ENCODE measurements around the gene JSRP1.

DNA sequence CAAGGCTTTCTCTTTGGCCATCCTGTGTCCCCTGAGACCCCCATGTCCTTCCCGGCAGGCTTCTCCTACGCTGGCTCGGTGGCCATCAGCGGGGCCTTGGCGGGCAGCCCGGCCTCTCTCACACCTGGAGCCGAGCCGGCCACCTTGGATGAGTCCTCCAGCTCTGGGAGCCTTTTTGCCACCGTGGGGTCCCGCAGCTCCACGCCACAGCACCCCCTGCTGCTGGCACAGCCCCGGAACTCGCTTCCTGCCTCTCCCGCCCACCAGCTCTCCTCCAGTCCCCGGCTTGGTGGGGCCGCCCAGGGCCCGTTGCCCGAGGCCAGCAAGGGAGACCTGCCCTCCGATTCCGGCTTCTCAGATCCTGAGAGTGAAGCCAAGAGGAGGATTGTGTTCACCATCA, 34.3 kb downstream of the JSRP1 start:
- TF ChIP-seq CTCF (IDR thresholded peaks at IDR 0.05; ENCODE audit: low read length), result 0 out of 2 replicates have a peak, but pooled peaks have one; percentile 16
- no peak for TF ChIP-seq EZH2 (IDR thresholded peaks at IDR 0.05; ENCODE audit: borderline replicate concordance, low read length)

Measured in OCI-LY1 (cell line).